BJ (cell line): ENCODE measurements around the gene PRND. TPM values are rescaled to one million over a fixed set of nuclear protein-coding genes. Genes with fewer than 3 reads are reported as not detected.
"Not testable (repeated sequence)": the region's sequence is repeated elsewhere in the genome, so short reads cannot be mapped to it uniquely, and the experiment has no call there.

Source experiments
- CTCF ChIA-PET: fragments of 350-600 bp; formaldehyde crosslinking; extraction: SDS; loops from one replicate; lab custom pipeline; 2021; ENCODE audit warnings: antibody characterized with exemption, inconsistent platforms; lab: Yijun Ruan, JAX
- POLR2A ChIA-PET: fragments of 300-600 bp; sonication (Branson Sonifier 250); formaldehyde crosslinking; extraction: SDS; loops from one replicate; lab custom pipeline; 2021; ENCODE audit warnings: antibody characterized with exemption; lab: Charles Lee
- DNase-seq: peaks from one replicate; pipeline ENCODE4 v3.0.0-alpha.2; 2011; ENCODE audit warnings: low read depth
- H3K27me3 ChIP-seq: 2 replicates; pipeline ENCODE4 v1.6.0; 2011; ENCODE audit warnings: low read length; ENCODE audit not compliant: control insufficient read depth, insufficient read depth
- H3K36me3 ChIP-seq: 2 replicates; pipeline ENCODE4 v1.5.1; 2011; ENCODE audit warnings: low read length; ENCODE audit not compliant: control insufficient read depth, insufficient read depth
- H3K4me3 ChIP-seq: 2 replicates; pipeline ENCODE4 v1.5.1; 2011; ENCODE audit warnings: low read depth, mild to moderate bottlenecking, control low read depth, low read length
- polyA plus RNA-seq: library from polyadenylated mRNA; depleted of rRNA; stranded (reverse); fragments of >200 nt; gene quantifications from 2 replicates; pipeline ENCODE4 v1.2.3, GENCODE V29; 2011
- TF ChIP-seq, protein P1 (sequence below): IDR thresholded peaks from 2 replicates; pipeline ENCODE4 v1.5.1; 2011; ENCODE audit warnings: low read depth, mild to moderate bottlenecking, control low read depth, inconsistent platforms, low read length, moderate library complexity; ENCODE audit not compliant: insufficient read depth

PRND gene
- polyA plus RNA-seq, 1 experiment = not detected

DNA sequence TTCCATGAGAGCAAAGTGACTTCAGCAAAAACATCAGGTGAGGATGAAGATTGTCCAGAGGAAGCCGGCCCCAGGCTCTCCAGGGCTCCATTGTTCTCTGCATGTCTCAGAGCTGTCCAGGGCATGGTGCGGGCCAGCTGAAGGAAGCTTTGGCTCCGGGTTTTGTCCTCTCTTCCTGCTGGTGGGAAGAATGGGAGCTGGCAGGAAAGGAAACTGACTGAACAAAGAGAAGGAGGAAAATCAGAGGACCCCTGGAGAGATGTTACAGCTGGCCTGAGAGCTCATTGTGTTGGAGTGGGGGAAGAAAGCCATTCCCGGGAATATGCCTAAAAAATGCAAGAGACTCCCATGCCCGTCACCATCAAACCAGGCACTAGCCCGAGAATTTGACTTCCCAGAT lies 27.1 kb downstream of the PRND start:
- Histone ChIP-seq H3K27me3 (peaks cover 11% of the 10 kb centered on the region), H3K36me3 (no peaks in the 10 kb centered on the region), H3K4me3 (no peak overlapping the region)
- DNase-seq = no peak
- ChIA-PET POLR2A (no interaction called here), CTCF (interaction anchor here (0.5 to 2.3 kb wide), 6 partner anchors 8 to 421 kb away, joined by 3 to 10 read pairs (median 6); no protein-coding TSS in a partner anchor)
- TF ChIP-seq, protein P1, sequence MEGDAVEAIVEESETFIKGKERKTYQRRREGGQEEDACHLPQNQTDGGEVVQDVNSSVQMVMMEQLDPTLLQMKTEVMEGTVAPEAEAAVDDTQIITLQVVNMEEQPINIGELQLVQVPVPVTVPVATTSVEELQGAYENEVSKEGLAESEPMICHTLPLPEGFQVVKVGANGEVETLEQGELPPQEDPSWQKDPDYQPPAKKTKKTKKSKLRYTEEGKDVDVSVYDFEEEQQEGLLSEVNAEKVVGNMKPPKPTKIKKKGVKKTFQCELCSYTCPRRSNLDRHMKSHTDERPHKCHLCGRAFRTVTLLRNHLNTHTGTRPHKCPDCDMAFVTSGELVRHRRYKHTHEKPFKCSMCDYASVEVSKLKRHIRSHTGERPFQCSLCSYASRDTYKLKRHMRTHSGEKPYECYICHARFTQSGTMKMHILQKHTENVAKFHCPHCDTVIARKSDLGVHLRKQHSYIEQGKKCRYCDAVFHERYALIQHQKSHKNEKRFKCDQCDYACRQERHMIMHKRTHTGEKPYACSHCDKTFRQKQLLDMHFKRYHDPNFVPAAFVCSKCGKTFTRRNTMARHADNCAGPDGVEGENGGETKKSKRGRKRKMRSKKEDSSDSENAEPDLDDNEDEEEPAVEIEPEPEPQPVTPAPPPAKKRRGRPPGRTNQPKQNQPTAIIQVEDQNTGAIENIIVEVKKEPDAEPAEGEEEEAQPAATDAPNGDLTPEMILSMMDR = no peak

DNA sequence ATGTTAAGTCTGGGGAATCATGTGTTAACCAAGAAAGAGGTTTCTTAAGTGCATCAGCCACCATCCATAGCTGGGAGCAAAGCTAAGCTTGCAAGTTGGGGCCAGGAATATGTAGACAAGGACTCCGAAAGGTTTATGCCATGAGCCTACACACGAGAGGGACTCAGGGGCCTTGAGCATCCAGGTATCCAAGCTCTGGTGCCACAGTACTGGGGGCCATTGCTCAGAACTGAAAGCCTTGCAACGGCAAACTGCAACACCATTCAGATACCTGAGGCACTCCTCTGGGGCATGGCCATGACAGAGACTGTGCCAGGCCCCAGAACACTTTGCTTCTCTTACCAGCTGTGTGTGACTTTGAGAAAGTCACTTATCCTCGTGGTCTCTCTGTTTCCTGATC lies 27.6 kb downstream of the PRND start:
- ChIA-PET POLR2A (no interaction called here), CTCF (interaction anchor here (0.6 to 2.3 kb wide), 3 partner anchors 9 to 421 kb away, joined by 3 to 10 read pairs (median 6); no protein-coding TSS in a partner anchor)
- peaks cover 11% of the 10 kb centered on the region for H3K27me3 ChIP-seq
- no peak for DNase-seq
- no peak overlapping the region for H3K4me3 ChIP-seq
- TF ChIP-seq, protein P1 = no peak
- H3K36me3 ChIP-seq = no peaks in the 10 kb centered on the region

DNA sequence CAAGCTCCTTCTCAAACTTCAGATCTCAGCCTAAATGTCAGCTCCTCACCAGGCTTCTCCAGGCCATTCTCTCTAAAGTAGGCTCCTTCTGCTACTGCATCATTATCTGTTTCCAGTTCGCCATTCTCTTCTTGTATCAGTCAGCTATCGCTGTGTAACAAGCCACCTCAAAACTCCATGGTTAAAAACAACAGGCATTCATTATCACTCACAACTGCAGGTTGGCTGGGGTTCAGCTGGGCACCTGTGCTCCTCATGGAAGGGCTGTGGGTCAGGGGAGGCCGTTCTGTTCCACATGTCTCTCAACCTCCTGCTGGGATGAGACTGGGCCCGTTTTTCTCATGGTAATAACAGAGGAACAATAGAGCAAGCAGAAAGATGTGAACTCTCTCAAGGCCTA lies 28.7 kb downstream of the PRND start:
- no peaks in the 10 kb centered on the region for H3K36me3 ChIP-seq
- POLR2A ChIA-PET = no interaction called here
- CTCF ChIA-PET = interaction anchor here (2.3 kb wide), 2 partner anchors 10 to 12 kb away, joined by 6 to 10 read pairs; no protein-coding TSS in a partner anchor
- H3K4me3 ChIP-seq = no peak overlapping the region
- peaks cover 11% of the 10 kb centered on the region for H3K27me3 ChIP-seq
- no peak for DNase-seq
- TF ChIP-seq, protein P1 = no peak

DNA sequence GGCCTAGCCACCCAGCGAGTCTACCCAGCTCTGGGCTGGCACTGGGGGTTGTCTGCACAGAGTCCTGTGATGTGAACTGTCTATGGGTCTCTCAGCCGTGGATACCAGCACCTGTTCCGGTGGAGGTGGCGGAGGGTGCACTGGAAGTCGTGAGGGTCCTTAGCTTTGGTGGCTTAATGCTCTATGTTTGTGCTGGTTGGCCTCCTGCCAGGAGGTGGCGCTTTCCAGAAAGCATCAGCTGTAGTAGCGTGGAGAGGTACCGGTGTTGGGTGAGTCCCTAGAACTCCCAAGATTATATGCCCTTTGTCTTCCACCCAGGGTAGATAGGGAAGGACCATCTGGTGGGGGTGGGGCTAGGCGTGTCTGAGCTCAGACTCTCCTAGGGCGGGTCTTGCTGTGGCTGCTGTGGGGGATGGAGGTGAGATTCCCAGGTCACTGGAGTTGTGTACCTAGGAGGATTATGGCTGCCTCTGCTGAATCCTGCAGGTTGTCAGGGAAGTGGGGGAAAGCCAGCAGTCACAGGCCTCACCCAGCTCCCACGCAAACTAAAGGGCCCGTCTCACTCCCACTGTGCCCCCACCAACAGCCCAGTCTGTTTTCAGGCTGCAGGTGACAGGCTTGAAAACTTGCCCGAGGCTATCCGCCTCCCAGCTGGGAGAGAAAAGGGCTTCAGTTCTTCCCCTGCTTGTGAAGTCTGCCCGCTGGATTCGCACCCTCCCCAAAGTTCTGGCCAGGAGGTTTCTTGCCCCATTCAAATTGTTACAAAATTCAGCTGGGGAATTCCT lies 37.6 kb downstream of the PRND start:
- CTCF ChIA-PET = interaction anchor here (0.7 to 1.0 kb wide), 4 partner anchors 171 to 344 kb away, joined by 3 to 4 read pairs (median 3); no protein-coding TSS in a partner anchor
- H3K4me3 ChIP-seq, POLR2A ChIA-PET: not testable (repeated sequence)

DNA sequence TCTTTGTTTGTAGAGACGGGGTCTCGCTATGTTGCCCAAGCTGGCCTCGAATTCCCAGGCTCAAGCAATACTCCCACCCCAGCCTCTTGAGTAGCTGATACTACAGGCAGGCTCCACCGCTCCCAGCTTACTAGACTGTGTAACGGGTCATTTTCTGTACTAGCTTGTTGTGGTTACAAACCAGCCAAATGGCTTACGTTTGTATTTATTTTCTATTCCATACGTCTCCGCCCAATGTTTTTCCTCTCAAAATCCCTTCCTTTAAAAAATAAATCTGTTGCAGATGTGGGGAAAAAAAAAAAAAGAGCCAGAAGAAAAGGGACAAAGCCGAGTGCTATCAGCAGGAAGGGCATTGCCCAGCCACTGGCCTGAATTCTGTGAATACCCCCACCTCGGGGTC lies 41.6 kb downstream of the PRND start:
- no peak overlapping the region for H3K4me3 ChIP-seq
- ChIA-PET CTCF (interaction anchor here (0.6 to 1.8 kb wide), 2 partner anchors 19 to 338 kb away, joined by 3 read pairs; no protein-coding TSS in a partner anchor), POLR2A (no interaction called here)
- no peaks in the 10 kb centered on the region; the same call in 1 of the 2 replicates for H3K27me3 ChIP-seq
- TF ChIP-seq, protein P1 = no peak
- no peak for DNase-seq
- no peaks in the 10 kb centered on the region for H3K36me3 ChIP-seq

More for the DNA sequence above, 37.6 kb downstream of the PRND start:
- not testable (repeated sequence) for H3K36me3 ChIP-seq, DNase-seq, H3K27me3 ChIP-seq
